HG02840 (cell line): ENCODE measurements around the gene MAL.

Source experiments
- ATAC-seq: cut with Tn5 transposase; IDR thresholded peaks from one replicate; pipeline ENCODE4 v1.9.1; 2021; ENCODE audit warnings: mild to moderate bottlenecking, moderate library complexity, moderate number of reproducible peaks; ENCODE audit not compliant: unreplicated experiment, low FRiP score

Gene MAL

GRCh38 chr2:95014126-95014708 is 11.3 kb upstream of the MAL start:
- ATAC-seq: no peak

GRCh38 chr2:95015261-95015912 is 10.1 kb upstream of the MAL start:
- no peak for ATAC-seq

- no peak for ATAC-seq
Observed at GRCh38 chr2:95016616-95017015, 8.9 kb upstream of the MAL start.

GRCh38 chr2:95017071-95017501 is 8.4 kb upstream of the MAL start:
- ATAC-seq: no peak

GRCh38 chr2:95017836-95018235 is 7.7 kb upstream of the MAL start:
- ATAC-seq: no peak

GRCh38 chr2:95018301-95018700 is 7.2 kb upstream of the MAL start:
- ATAC-seq: no peak

GRCh38 chr2:95018861-95019550 is 6.5 kb upstream of the MAL start:
- no peak for ATAC-seq

GRCh38 chr2:95019572-95019971 is 5.9 kb upstream of the MAL start:
- no peak for ATAC-seq

GRCh38 chr2:95020275-95021022 is 5.1 kb upstream of the MAL start:
- no peak for ATAC-seq

- no peak for ATAC-seq
Observed at GRCh38 chr2:95021023-95021416, 4.5 kb upstream of the MAL start.

- no peak for ATAC-seq
Observed at GRCh38 chr2:95021847-95022246, 3.7 kb upstream of the MAL start.

- peak; percentile 91 for ATAC-seq
Observed at GRCh38 chr2:95022309-95023221, 2.9 kb upstream of the MAL start.

- ATAC-seq: no peak
Observed at GRCh38 chr2:95023222-95023597, 2.3 kb upstream of the MAL start.

- ATAC-seq: no peak
Observed at GRCh38 chr2:95024371-95024770, 1.1 kb upstream of the MAL start.

GRCh38 chr2:95024960-95025405 is 525 bp upstream of the MAL start:
- ATAC-seq: no peak

- no peak for ATAC-seq
Observed at GRCh38 chr2:95026471-95027368, 1.2 kb downstream of the MAL start.

GRCh38 chr2:95027369-95027720 is 1.8 kb downstream of the MAL start:
- ATAC-seq: no peak

- no peak for ATAC-seq
Observed at GRCh38 chr2:95029898-95030341, 4.4 kb downstream of the MAL start.

- ATAC-seq: no peak
Observed at GRCh38 chr2:95030496-95030895, 5.0 kb downstream of the MAL start.
